Activated T-helper 17 cell treated with anti-CD3 and anti-CD28 coated beads, Interleukin-2, amount 50 U/mL, for 72 hours (primary cell): ENCODE data around the gene ZNF513. TPM values are rescaled to one million over a fixed set of nuclear protein-coding genes. Genes with fewer than 3 reads are reported as not detected.
"Not testable (repeated sequence)": the region's sequence is repeated elsewhere in the genome, so short reads cannot be mapped to it uniquely, and the experiment has no call there.

Experiments
- ATAC-seq: fragments of 150-1000 bp; cut with Tn5 transposase; replicated peaks from 2 replicates; pipeline ENCODE4 v1.10.0; 2021; ENCODE audit warnings: mild to moderate bottlenecking, moderate library complexity
- H3K27ac Mint-ChIP-seq: one replicate; pipeline ENCODE4 v1.8.0; 2022; ENCODE audit warnings: mixed read lengths
- H3K27me3 Mint-ChIP-seq: one replicate; pipeline ENCODE4 v1.8.0; 2022; ENCODE audit warnings: mixed read lengths
- H3K36me3 Mint-ChIP-seq: one replicate; pipeline ENCODE4 v1.8.0; 2022; ENCODE audit warnings: low read depth, mild to moderate bottlenecking, mixed read lengths
- H3K4me1 Mint-ChIP-seq: one replicate; pipeline ENCODE4 v1.8.0; 2022; ENCODE audit warnings: mixed read lengths
- H3K4me3 Mint-ChIP-seq: one replicate; pipeline ENCODE4 v1.8.0; 2022; ENCODE audit warnings: mild to moderate bottlenecking, mixed read lengths
- H3K9me3 Mint-ChIP-seq: one replicate; pipeline ENCODE4 v1.8.0; 2022; ENCODE audit warnings: mixed read lengths
- total RNA-seq, 2 donors: library from RNA; stranded (reverse); gene quantifications; one replicate each; pipeline ENCODE4 v1.2.3, GENCODE V29; 2022

ZNF513 gene
- total RNA-seq, 2 donors from 2014 or later, result 10.8 to 16.2 TPM

DNA sequence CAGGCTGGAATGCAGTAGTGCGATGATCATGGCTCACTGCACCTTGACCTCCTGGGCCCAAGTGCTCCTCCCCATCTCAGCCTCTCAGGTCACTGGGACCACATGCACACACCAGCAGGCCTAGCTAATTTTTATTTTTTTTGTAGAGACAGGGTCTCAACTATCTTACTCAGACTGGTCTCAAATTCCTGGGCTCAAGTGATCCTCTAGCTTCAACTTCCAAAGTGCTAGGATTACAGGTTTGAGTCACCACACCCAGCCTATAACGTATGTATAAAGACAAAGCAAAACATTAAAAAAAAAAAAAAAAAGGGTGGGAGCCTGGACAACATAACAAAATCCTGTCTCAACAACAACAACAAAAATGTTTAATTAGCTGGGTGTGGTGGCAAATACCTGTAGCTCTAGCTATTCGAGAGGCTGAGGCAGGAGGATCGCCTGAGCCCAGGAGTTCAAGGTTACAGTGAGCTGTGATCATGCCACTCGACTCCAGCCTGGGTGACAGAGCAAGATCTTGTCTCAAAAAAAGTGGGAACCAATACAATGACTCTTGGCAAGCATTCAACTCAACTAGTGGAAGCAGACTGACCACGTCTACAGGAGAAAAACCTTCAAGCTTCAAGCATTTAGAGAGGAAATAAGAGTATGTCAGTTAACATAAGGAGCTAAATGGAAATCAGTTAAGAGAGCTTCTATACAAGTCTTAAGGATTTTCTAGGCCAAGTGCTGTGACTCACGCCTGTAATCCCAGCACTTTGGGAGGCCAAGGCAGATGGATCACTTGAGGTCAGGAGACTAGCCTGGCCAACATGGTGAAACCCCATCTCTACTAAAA, 26.6 kb downstream of the ZNF513 start:
- Mint-ChIP-seq H3K9me3 (no peaks in the 10 kb centered on the region), H3K27ac (no peak overlapping the region), H3K36me3 (peaks cover 34% of the 10 kb centered on the region), H3K4me1 (peaks cover 25% of the 10 kb centered on the region), H3K27me3 (no peaks in the 10 kb centered on the region), H3K4me3 (peak overlapping the region; percentile 95)
- no peak for ATAC-seq

- H3K4me3 Mint-ChIP-seq, ATAC-seq, H3K27me3 Mint-ChIP-seq, H3K9me3 Mint-ChIP-seq, H3K27ac Mint-ChIP-seq: not testable (repeated sequence)
- Mint-ChIP-seq H3K4me1 (peaks cover 22% of the 10 kb centered on the region), H3K36me3 (peaks cover 33% of the 10 kb centered on the region)
Measured at GRCh38 chr2:27353386-27353761, 27.2 kb downstream of the ZNF513 start.

GRCh38 chr2:27351802-27352598, 28.5 kb downstream of the ZNF513 start:
- no peaks in the 10 kb centered on the region for H3K27me3 Mint-ChIP-seq
- H3K4me3 Mint-ChIP-seq, result peak overlapping the region; percentile 25
- peak overlapping the region; percentile 8 for H3K27ac Mint-ChIP-seq
- ATAC-seq, result peak; percentile 16
- no peaks in the 10 kb centered on the region for H3K9me3 Mint-ChIP-seq
- H3K4me1 Mint-ChIP-seq, result peaks cover 18% of the 10 kb centered on the region
- peaks cover 36% of the 10 kb centered on the region for H3K36me3 Mint-ChIP-seq

GRCh38 chr2:27350106-27350693, 30.3 kb downstream of the ZNF513 start:
- no peak for ATAC-seq
- peaks cover 18% of the 10 kb centered on the region for H3K4me1 Mint-ChIP-seq

DNA sequence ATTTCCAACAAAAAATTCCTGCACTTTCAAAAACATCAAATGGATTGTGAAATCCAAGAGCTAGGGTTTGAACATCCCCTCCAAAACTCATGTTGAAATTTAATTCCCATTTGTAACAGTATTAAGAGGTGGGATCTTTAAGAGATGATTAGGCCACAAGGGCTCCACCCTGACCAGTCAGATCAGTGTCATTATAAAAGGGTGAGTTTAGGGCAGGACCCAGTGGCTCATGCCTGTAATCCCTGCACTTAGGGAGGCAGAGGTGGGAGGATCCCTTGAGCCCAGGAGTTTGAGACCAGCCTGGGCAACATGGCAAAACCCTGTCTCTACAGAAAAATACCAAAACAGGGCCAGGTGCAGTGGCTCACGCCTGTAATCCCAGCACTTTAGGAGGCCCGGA, 32.9 kb downstream of the ZNF513 start:
- H3K36me3 Mint-ChIP-seq, result peaks cover 49% of the 10 kb centered on the region
- H3K4me1 Mint-ChIP-seq, result peaks cover 17% of the 10 kb centered on the region
- H3K27ac Mint-ChIP-seq, result no peak overlapping the region
- ATAC-seq, result no peak
- no peaks in the 10 kb centered on the region for H3K9me3 Mint-ChIP-seq
- H3K27me3 Mint-ChIP-seq, result no peaks in the 10 kb centered on the region
- H3K4me3 Mint-ChIP-seq, result no peak overlapping the region

More at GRCh38 chr2:27350106-27350693, 30.3 kb downstream of the ZNF513 start:
- no peaks in the 10 kb centered on the region for H3K9me3 Mint-ChIP-seq
- H3K27me3 Mint-ChIP-seq, result no peaks in the 10 kb centered on the region
- no peak overlapping the region for H3K4me3 Mint-ChIP-seq
- peak overlapping the region; percentile 39 for H3K27ac Mint-ChIP-seq
- peaks cover 32% of the 10 kb centered on the region for H3K36me3 Mint-ChIP-seq

DNA sequence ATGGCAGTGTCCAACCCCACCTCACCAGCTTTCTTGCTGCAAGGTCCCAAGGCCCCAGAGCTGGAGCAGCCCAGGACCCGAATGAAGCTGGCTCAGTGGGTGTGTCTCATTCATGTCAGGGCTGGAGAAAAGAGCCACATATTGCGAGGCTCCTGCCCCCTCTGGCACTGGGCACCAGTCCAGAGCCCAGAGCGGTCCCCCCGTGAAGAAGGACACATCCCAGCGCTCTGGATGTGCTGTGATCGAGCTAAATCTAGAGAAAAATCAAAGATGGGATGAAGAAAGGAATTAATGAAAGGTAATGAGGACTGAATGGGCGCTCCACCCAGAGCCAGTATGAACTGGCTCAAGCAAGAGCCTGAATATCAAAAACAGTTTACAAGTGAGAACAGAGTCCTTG, 44.4 kb downstream of the ZNF513 start:
- Mint-ChIP-seq H3K36me3 (peaks cover 89% of the 10 kb centered on the region), H3K27me3 (no peaks in the 10 kb centered on the region), H3K4me1 (no peaks in the 10 kb centered on the region), H3K27ac (peak overlapping the region; percentile 22), H3K9me3 (no peaks in the 10 kb centered on the region), H3K4me3 (no peak overlapping the region)
- no peak for ATAC-seq

- Mint-ChIP-seq H3K4me3 (no peak overlapping the region), H3K27me3 (no peaks in the 10 kb centered on the region), H3K27ac (no peak overlapping the region), H3K9me3 (no peaks in the 10 kb centered on the region), H3K4me1 (no peaks in the 10 kb centered on the region), H3K36me3 (peaks cover 89% of the 10 kb centered on the region)
- no peak for ATAC-seq
Measured at GRCh38 chr2:27335311-27335710, 45.2 kb downstream of the ZNF513 start.

Other genes with a start within 250 kb of the ZNF513 start
- gene PREB, start 246.1 kb downstream of the ZNF513 start, total RNA-seq, result 10 to 100 TPM; 38.0 to 67.1 TPM
- gene PRR30, start 241.3 kb downstream of the ZNF513 start, total RNA-seq, result not detected
- not detected for gene TCF23, start 231.7 kb downstream of the ZNF513 start, total RNA-seq
- gene ATRAID, start 168.7 kb downstream of the ZNF513 start, total RNA-seq, result 10 to 100 TPM; 45.9 to 59.2 TPM
- gene SLC5A6, start 168.5 kb downstream of the ZNF513 start, total RNA-seq, result 10 to 100 TPM; 33.8 to 72.0 TPM
- 100 to 1,000 TPM in 1 of 2 donors, 10 to 100 TPM in 1; 54.0 to 106 TPM for gene CAD, start 163.4 kb downstream of the ZNF513 start, total RNA-seq
- gene SLC30A3, start 117.7 kb downstream of the ZNF513 start, total RNA-seq, result under 1 TPM in 1 of 2 donors, not detected in 1; 0.50 TPM
- not detected for gene DNAJC5G, start 105.3 kb downstream of the ZNF513 start, total RNA-seq
- under 1 TPM in 1 of 2 donors, not detected in 1; 0.13 TPM for gene TRIM54, start 98.3 kb downstream of the ZNF513 start, total RNA-seq
- 1 to 10 TPM; 1.7 to 2.4 TPM for gene UCN, start 72.3 kb downstream of the ZNF513 start, total RNA-seq
- 10 to 100 TPM; 77.2 to 89.2 TPM for gene MPV17, start 57.6 kb downstream of the ZNF513 start, total RNA-seq
- gene GTF3C2, start 24.0 kb downstream of the ZNF513 start, total RNA-seq, result 10 to 100 TPM; 67.2 to 85.8 TPM
- gene EIF2B4, start 10.4 kb downstream of the ZNF513 start, total RNA-seq, result 10 to 100 TPM; 34.7 to 42.9 TPM
- gene SNX17, start 10.1 kb downstream of the ZNF513 start, total RNA-seq, result 10 to 100 TPM; 59.0 to 90.4 TPM
- 100 to 1,000 TPM in 1 of 2 donors, 10 to 100 TPM in 1; 67.0 to 158 TPM for gene PPM1G, start 28.9 kb upstream of the ZNF513 start, total RNA-seq
- 10 to 100 TPM; 65.2 to 76.1 TPM for gene NRBP1, start 47.9 kb upstream of the ZNF513 start, total RNA-seq
- gene KRTCAP3, start 61.6 kb upstream of the ZNF513 start, total RNA-seq, result 1 to 10 TPM; 2.6 to 5.0 TPM
- gene IFT172, start 109.0 kb upstream of the ZNF513 start, total RNA-seq, result 10 to 100 TPM; 10.5 to 18.6 TPM
- under 1 TPM in 1 of 2 donors, not detected in 1; 0.21 TPM for gene FNDC4, start 114.5 kb upstream of the ZNF513 start, total RNA-seq
- not detected for gene GCKR, start 116.1 kb upstream of the ZNF513 start, total RNA-seq
- gene ZNF512, start 202.3 kb upstream of the ZNF513 start, total RNA-seq, result 10 to 100 TPM; 27.2 to 39.5 TPM
- under 1 TPM; 0.26 to 0.45 TPM for gene CCDC121, start 248.3 kb upstream of the ZNF513 start, total RNA-seq
- gene GPN1, start 248.3 kb upstream of the ZNF513 start, total RNA-seq, result 10 to 100 TPM; 38.5 to 55.4 TPM